HEK293 (cell line): Measurements from ENCODE around the gene RND2.
A peak's percentile ranks its signal among the peaks of the same experiment; 100 is the strongest.

Source experiments
- BCL11B ChIP-seq: fragments of 450-650 bp; formaldehyde crosslinking; IDR thresholded peaks from 2 replicates; pipeline ENCODE4 v1.5.1; 2016; ENCODE audit warnings: low read depth, missing biosample characterization, missing genetic modification characterization
- HOXD13 ChIP-seq: sonication (generic); formaldehyde crosslinking; IDR thresholded peaks from 2 replicates; pipeline ENCODE4 v1.8.0; 2022; ENCODE audit warnings: missing genetic modification reagents, borderline replicate concordance
- MZF1 ChIP-seq: fragments of 450-650 bp; formaldehyde crosslinking; IDR thresholded peaks from 2 replicates; pipeline ENCODE4 v1.5.1; 2017; ENCODE audit warnings: missing biosample characterization, missing genetic modification characterization, borderline replicate concordance
- ZBTB1 ChIP-seq: fragments of 450-650 bp; formaldehyde crosslinking; IDR thresholded peaks from 2 replicates; pipeline ENCODE4 v1.5.1; 2016; ENCODE audit warnings: missing biosample characterization, missing genetic modification characterization
- ZBTB17 ChIP-seq: fragments of 450-650 bp; formaldehyde crosslinking; IDR thresholded peaks from 2 replicates; pipeline ENCODE4 v1.5.1; 2016; ENCODE audit warnings: missing biosample characterization, missing genetic modification characterization
- ZBTB21 ChIP-seq: fragments of 450-650 bp; formaldehyde crosslinking; IDR thresholded peaks from 2 replicates; pipeline ENCODE4 v1.5.1; 2017; ENCODE audit warnings: missing biosample characterization, missing genetic modification characterization
- ZNF132 ChIP-seq: fragments of 450-650 bp; formaldehyde crosslinking; IDR thresholded peaks from 2 replicates; pipeline ENCODE4 v1.5.1; 2017; ENCODE audit warnings: missing biosample characterization, missing genetic modification characterization, borderline replicate concordance
- ZNF169 ChIP-seq: fragments of 450-650 bp; formaldehyde crosslinking; IDR thresholded peaks from 2 replicates; pipeline ENCODE4 v1.5.1; 2016; ENCODE audit warnings: missing biosample characterization, missing genetic modification characterization
- ZNF24 ChIP-seq: fragments of 450-650 bp; formaldehyde crosslinking; IDR thresholded peaks from 2 replicates; pipeline ENCODE4 v1.5.1; 2016; ENCODE audit warnings: missing biosample characterization, missing genetic modification characterization
- ZNF433 ChIP-seq: fragments of 450-650 bp; formaldehyde crosslinking; IDR thresholded peaks from 2 replicates; pipeline ENCODE4 v1.5.1; 2016; ENCODE audit warnings: missing biosample characterization, missing genetic modification characterization, low read depth
- ZNF501 ChIP-seq: fragments of 450-650 bp; formaldehyde crosslinking; IDR thresholded peaks from 2 replicates; pipeline ENCODE4 v1.5.1; 2016; ENCODE audit warnings: missing biosample characterization, missing genetic modification characterization
- ZNF529 ChIP-seq: fragments of 450-650 bp; formaldehyde crosslinking; IDR thresholded peaks from 2 replicates; pipeline ENCODE4 v1.5.1; 2017; ENCODE audit warnings: missing genetic modification characterization, missing biosample characterization; ENCODE audit not compliant: insufficient replicate concordance
- ZNF549 ChIP-seq: fragments of 450-650 bp; IDR thresholded peaks from 2 replicates; pipeline ENCODE4 v1.5.1; 2018; ENCODE audit warnings: missing biosample characterization, missing genetic modification characterization, mild to moderate bottlenecking, inconsistent platforms, moderate library complexity
- ZNF626 ChIP-seq: fragments of 450-650 bp; sonication (Bioruptor Pico); formaldehyde crosslinking; IDR thresholded peaks from 2 replicates; pipeline ENCODE4 v1.5.1; 2018; ENCODE audit warnings: missing biosample characterization, missing genetic modification characterization, inconsistent platforms
- ZNF654 ChIP-seq: fragments of 450-650 bp; formaldehyde crosslinking; IDR thresholded peaks from 2 replicates; pipeline ENCODE4 v1.5.1; 2016; ENCODE audit warnings: low read depth, missing biosample characterization, missing genetic modification characterization
- ZNF791 ChIP-seq: fragments of 450-650 bp; formaldehyde crosslinking; IDR thresholded peaks from 2 replicates; pipeline ENCODE4 v1.5.1; 2016; ENCODE audit warnings: missing biosample characterization, missing genetic modification characterization
- TF ChIP-seq, protein P1 (sequence below): fragments of 450-650 bp; formaldehyde crosslinking; IDR thresholded peaks from 2 replicates; pipeline ENCODE4 v1.5.1; 2016; ENCODE audit warnings: missing biosample characterization, missing genetic modification characterization
- TF ChIP-seq, protein P2 (sequence below): fragments of 450-650 bp; formaldehyde crosslinking; IDR thresholded peaks from 2 replicates; pipeline ENCODE4 v1.5.1; 2016; ENCODE audit warnings: missing biosample characterization, missing genetic modification characterization
- TF ChIP-seq, protein P3 (sequence below): fragments of 450-650 bp; formaldehyde crosslinking; conservative IDR thresholded peaks from 2 replicates; pipeline ENCODE4 v1.5.1; 2016; ENCODE audit warnings: low read depth, missing biosample characterization, missing genetic modification characterization
- TF ChIP-seq, protein P4 (sequence below): fragments of 450-650 bp; formaldehyde crosslinking; IDR thresholded peaks from 2 replicates; pipeline ENCODE4 v1.5.1; 2016; ENCODE audit warnings: missing biosample characterization, missing genetic modification characterization
- TF ChIP-seq, protein P5 (sequence below): fragments of 450-650 bp; formaldehyde crosslinking; IDR thresholded peaks from 2 replicates; pipeline ENCODE4 v1.5.1; 2016; ENCODE audit warnings: missing biosample characterization, missing genetic modification characterization

Gene RND2

DNA sequence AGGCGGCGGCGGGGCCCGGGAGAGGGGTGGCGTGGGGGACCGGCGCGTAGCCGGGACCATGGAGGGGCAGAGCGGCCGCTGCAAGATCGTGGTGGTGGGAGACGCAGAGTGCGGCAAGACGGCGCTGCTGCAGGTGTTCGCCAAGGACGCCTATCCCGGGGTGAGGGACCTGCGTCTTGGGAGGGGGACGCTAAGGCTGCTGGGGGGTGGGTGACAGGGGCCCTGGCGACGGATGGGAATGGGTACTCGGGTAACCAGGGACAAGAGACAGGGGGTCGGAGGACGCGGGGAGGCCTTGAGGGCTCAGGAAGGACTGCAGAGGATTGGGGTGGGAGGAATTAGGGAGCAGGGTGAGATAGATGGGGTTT lies 243 bp downstream of the RND2 start (continued):
- TF ChIP-seq ZNF549 (tag by site-specific recombination) (no peak), ZNF654 (tag by site-specific recombination) (no peak), ZNF501 (tag by site-specific recombination) (no peak), BCL11B (tag by site-specific recombination) (no peak), ZNF529 (tag by site-specific recombination) (no peak), ZNF132 (tag by site-specific recombination) (no peak), ZBTB17 (tag by site-specific recombination) (no peak; the same call in 1 of the 2 replicates), ZNF626 (no peak), HOXD13 (CRISPR knock-in tag) (no peak), ZBTB21 (tag by site-specific recombination) (no peak), ZNF791 (tag by site-specific recombination) (no peak), ZNF433 (tag by site-specific recombination) (no peak), ZBTB1 (tag by site-specific recombination) (no peak), ZNF24 (tag by site-specific recombination) (no peak), MZF1 (tag by site-specific recombination) (no peak), ZNF169 (tag by site-specific recombination) (no peak)
- TF ChIP-seq, protein P1, sequence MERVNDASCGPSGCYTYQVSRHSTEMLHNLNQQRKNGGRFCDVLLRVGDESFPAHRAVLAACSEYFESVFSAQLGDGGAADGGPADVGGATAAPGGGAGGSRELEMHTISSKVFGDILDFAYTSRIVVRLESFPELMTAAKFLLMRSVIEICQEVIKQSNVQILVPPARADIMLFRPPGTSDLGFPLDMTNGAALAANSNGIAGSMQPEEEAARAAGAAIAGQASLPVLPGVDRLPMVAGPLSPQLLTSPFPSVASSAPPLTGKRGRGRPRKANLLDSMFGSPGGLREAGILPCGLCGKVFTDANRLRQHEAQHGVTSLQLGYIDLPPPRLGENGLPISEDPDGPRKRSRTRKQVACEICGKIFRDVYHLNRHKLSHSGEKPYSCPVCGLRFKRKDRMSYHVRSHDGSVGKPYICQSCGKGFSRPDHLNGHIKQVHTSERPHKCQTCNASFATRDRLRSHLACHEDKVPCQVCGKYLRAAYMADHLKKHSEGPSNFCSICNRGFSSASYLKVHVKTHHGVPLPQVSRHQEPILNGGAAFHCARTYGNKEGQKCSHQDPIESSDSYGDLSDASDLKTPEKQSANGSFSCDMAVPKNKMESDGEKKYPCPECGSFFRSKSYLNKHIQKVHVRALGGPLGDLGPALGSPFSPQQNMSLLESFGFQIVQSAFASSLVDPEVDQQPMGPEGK (tag by site-specific recombination): peak; percentile 82
- TF ChIP-seq, protein P2, sequence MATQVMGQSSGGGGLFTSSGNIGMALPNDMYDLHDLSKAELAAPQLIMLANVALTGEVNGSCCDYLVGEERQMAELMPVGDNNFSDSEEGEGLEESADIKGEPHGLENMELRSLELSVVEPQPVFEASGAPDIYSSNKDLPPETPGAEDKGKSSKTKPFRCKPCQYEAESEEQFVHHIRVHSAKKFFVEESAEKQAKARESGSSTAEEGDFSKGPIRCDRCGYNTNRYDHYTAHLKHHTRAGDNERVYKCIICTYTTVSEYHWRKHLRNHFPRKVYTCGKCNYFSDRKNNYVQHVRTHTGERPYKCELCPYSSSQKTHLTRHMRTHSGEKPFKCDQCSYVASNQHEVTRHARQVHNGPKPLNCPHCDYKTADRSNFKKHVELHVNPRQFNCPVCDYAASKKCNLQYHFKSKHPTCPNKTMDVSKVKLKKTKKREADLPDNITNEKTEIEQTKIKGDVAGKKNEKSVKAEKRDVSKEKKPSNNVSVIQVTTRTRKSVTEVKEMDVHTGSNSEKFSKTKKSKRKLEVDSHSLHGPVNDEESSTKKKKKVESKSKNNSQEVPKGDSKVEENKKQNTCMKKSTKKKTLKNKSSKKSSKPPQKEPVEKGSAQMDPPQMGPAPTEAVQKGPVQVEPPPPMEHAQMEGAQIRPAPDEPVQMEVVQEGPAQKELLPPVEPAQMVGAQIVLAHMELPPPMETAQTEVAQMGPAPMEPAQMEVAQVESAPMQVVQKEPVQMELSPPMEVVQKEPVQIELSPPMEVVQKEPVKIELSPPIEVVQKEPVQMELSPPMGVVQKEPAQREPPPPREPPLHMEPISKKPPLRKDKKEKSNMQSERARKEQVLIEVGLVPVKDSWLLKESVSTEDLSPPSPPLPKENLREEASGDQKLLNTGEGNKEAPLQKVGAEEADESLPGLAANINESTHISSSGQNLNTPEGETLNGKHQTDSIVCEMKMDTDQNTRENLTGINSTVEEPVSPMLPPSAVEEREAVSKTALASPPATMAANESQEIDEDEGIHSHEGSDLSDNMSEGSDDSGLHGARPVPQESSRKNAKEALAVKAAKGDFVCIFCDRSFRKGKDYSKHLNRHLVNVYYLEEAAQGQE (tag by site-specific recombination): no peak
- TF ChIP-seq, protein P3, sequence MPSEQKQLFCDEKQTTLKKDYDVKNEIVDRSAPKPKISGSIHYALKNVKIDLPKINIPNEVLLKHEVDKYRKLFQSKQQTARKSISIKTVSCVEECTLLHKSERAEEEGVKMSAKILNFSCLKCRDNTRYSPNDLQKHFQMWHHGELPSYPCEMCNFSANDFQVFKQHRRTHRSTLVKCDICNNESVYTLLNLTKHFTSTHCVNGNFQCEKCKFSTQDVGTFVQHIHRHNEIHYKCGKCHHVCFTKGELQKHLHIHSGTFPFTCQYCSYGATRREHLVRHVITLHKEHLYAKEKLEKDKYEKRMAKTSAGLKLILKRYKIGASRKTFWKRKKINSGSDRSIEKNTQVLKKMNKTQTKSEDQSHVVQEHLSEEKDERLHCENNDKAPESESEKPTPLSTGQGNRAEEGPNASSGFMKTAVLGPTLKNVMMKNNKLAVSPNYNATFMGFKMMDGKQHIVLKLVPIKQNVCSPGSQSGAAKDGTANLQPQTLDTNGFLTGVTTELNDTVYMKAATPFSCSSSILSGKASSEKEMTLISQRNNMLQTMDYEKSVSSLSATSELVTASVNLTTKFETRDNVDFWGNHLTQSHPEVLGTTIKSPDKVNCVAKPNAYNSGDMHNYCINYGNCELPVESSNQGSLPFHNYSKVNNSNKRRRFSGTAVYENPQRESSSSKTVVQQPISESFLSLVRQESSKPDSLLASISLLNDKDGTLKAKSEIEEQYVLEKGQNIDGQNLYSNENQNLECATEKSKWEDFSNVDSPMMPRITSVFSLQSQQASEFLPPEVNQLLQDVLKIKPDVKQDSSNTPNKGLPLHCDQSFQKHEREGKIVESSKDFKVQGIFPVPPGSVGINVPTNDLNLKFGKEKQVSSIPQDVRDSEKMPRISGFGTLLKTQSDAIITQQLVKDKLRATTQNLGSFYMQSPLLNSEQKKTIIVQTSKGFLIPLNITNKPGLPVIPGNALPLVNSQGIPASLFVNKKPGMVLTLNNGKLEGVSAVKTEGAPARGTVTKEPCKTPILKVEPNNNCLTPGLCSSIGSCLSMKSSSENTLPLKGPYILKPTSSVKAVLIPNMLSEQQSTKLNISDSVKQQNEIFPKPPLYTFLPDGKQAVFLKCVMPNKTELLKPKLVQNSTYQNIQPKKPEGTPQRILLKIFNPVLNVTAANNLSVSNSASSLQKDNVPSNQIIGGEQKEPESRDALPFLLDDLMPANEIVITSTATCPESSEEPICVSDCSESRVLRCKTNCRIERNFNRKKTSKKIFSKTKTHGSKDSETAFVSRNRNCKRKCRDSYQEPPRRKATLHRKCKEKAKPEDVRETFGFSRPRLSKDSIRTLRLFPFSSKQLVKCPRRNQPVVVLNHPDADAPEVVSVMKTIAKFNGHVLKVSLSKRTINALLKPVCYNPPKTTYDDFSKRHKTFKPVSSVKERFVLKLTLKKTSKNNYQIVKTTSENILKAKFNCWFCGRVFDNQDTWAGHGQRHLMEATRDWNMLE (tag by site-specific recombination): no peak
- TF ChIP-seq, protein P4, sequence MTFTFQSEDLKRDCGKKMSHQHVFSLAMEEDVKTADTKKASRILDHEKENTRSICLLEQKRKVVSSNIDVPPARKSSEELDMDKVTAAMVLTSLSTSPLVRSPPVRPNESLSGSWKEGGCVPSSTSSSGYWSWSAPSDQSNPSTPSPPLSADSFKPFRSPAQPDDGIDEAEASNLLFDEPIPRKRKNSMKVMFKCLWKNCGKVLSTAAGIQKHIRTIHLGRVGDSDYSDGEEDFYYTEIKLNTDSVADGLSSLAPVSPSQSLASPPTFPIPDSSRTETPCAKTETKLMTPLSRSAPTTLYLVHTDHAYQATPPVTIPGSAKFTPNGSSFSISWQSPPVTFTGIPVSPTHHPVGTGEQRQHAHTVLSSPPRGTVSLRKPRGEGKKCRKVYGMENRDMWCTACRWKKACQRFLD (tag by site-specific recombination): no peak
- TF ChIP-seq, protein P5, sequence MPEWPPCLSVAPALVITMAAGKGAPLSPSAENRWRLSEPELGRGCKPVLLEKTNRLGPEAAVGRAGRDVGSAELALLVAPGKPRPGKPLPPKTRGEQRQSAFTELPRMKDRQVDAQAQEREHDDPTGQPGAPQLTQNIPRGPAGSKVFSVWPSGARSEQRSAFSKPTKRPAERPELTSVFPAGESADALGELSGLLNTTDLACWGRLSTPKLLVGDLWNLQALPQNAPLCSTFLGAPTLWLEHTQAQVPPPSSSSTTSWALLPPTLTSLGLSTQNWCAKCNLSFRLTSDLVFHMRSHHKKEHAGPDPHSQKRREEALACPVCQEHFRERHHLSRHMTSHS (tag by site-specific recombination): peak; percentile 39; the same call in 1 of the 2 replicates
- TF ChIP-seq, all 188 proteins: peak for 22
